ENCODE data around the gene PRPSAP2.
"Not testable (repeated sequence)": the region's sequence is repeated elsewhere in the genome, so short reads cannot be mapped to it uniquely, and the experiment has no call there.

Gene PRPSAP2

DNA sequence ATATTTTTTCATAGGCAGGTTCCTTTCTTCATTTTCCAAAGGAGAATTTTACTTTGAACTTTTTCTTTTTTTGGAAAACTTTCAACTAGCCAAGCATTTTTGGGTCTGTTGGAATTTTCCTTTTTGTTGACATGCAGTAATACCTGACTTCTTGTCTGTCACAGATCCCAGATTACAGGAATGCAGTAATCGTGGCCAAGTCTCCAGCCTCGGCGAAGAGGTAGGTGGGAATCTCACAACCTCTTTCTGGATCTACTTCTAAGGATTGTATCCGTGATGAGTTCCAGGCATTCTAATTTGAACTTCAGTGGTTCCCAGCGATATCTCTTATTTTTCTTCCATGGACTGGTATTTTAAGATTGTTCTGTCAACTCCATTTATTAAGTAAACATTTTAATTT, 31.7 kb downstream of the PRPSAP2 start:
- no peak for DNase-seq (ENCODE audit: low read depth)

DNA sequence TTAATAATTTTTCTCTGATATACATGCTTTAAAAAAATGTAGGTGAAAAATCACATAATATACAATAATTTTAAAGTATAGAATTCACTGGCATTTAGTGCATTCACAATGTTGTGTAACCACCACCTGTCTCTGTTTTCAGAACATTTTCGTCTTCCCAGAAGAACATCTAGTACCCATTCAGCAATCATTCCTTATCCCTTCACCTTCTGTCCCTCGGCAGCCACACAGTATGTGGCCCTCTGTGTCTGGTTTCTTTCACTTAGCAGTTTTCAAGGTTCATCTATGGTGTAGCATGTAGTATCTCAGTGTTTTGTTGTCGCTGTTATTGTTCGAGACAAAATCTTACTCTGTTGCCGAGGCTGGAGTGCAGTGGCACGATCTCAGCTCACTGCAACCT, 33.6 kb downstream of the PRPSAP2 start:
- no peak for DNase-seq (ENCODE audit: low read depth)

DNA sequence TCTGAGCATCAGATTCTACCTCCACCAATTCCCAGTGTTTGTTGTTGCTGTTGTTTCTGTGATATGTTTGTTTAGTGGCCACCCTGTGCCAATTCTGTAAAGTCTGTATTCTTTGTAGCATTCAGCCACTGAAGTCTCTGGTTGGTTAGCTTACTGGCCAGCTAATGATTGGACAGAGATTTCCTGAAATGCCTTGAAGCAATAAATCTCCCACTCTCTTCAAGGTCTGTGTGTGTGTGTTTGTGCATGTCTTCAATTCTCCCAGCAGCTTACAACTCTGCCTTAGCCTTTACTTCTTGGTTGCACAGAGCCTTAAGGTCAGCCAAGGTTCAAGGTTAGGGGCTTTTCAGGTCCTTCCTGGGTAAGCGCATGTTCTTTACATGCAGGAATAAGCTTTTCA, 38.2 kb downstream of the PRPSAP2 start:
- DNase-seq (ENCODE audit: low read depth) = no peak

DNA sequence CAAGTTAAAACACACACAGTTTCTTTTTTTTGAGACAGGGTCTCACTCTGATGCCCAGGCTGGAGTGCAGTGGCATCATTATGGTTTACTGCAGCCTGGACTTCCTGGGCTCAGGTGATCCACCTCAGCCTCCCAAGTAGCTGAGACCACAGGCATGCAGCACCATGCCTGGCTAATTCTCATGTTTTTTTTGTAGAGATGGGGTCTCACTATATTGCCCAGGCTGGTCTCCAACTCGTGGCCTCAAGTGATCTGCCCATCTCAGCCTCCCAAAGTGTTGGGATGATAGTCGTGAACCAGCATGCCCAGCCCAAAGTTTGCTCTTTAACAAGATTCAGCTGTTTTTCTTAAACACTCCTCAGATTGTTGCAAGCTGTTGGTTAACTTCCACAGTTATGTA, 39.0 kb downstream of the PRPSAP2 start:
- no peak for DNase-seq (ENCODE audit: low read depth)

DNA sequence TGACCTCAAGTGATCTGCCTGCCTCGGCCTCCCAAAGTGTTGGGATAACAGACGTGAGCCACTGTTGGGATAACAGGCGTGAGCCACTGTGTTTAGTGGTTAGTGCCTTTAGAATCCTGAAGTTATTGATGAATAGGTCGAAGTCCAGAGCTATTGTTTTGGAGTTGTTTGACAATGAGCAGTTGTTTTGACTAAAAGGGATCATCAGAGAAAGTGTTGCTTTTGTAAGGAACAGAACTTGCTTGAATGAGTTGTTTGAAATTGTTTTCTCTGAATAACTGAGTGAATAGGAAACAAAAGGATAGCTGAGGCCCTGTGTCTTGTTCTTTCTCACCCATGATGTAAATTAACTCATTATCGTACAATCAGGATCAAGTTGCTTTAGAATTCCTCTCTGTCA, 46.6 kb downstream of the PRPSAP2 start:
- no peak for DNase-seq (ENCODE audit: low read depth)

DNA sequence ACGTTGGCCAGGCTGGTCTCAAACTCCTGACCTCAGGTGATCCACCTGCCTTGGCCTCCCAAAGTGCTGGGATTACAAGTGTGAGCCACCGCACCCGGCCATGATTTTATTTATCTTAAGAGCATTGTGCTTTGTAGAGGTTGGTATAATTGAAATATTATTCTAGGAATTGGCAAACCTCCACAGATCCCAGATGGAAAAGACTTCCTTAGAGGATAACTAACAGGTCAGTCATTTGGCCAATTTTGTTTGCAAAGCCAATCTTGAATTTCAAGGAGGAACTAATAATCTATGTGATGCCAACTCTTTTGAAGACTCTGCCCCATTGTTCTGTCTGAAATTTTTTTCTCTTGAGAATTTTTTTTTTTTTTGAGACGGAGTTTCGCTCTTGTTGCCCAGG, 47.3 kb downstream of the PRPSAP2 start:
- DNase-seq (ENCODE audit: low read depth) = no peak

DNA sequence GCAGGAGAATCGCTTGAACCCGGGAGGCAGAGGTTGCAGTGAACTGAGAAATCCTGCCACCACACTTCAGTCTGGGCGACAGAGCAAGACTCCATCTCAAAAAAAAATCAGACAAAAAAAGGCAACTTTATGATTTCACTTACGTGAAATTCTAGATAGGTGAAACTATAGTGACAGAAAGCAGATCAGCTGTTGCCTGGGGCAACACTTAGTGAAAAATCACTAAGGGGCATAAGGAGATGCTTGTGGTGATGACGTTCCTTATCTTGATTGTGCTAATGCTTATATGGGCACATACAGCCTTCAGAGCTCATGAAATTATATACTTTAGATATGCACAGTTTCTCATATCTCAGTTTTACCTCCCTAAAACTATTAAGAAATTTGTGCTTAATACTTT, 52.4 kb downstream of the PRPSAP2 start:
- no peak for DNase-seq (ENCODE audit: low read depth)

DNA sequence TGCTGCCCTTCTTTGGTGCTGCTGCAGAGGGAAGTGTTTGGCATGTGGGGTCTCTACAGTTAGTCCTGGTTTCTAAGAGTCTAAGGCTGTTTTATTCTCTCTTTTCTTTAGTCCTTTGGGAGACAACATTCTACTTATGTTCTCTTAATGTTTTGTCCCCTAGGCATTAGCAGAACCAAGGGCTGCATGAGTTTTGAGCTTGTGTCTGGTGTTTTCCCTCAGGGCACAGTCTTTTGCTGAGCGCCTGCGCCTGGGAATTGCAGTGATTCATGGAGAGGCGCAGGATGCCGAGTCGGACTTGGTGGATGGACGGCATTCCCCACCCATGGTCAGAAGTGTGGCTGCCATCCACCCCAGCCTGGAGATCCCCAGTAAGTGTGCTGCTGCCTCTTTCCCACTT, 53.0 kb downstream of the PRPSAP2 start:
- DNase-seq (ENCODE audit: low read depth) = no peak

DNA sequence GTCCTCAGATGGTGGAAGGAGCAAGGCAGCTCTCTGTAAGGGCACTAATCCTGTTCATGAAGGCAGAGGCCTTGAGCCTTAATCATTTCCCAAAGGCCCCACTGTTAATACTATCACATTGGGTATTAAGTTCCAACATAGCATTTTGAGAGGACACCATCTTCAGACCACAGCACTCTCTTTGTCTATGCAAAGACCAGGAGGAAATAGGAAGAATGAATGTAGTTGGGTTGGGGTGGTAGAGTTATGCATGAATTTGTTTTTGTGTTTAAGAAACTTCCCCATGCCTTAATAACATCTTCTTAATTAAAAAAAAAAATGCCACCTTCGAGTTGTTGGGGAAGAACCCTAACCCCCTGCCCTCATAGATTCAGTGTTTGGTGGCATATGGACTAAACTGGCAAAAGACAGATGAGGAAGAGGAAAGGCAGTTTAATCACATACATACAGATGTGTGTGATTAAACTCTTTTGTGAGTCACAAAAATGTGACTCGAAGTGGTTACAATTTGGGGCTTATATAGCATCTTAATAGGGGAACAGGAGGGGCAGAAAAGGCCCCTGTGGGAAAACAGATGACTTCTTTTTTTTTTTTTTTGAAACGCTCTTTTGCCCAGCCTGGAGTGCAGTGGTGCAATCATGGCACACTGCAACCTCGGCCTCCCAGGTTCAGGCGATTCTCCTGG, 59.0 kb downstream of the PRPSAP2 start:
- DNase-seq (ENCODE audit: low read depth) = no peak

DNA sequence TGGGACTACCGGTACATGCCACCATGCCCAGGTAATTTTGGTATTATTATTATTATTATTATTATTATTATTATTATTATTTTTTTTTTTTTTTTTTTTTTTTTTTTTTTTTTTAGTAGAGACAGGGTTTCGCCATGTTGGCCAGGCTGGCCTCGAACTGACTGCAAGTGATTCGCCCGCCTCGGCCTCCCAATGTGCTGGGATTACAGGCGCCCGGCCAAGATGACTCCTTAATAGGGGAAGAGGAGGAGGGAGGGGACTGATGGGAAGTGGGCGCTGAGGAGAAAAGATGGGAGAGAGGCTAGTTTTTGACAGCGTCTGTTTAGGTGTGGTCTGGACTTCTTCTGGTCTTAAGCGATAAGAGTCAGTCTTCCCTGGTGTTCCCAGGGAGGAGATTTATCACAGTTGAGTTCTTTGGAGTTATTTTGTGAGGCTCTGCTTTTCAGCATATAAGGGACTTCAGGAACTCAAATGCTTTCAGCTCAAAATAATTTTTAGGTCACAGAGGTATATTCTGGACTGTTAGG, 59.6 kb downstream of the PRPSAP2 start:
- no peak for DNase-seq (ENCODE audit: low read depth)

DNA sequence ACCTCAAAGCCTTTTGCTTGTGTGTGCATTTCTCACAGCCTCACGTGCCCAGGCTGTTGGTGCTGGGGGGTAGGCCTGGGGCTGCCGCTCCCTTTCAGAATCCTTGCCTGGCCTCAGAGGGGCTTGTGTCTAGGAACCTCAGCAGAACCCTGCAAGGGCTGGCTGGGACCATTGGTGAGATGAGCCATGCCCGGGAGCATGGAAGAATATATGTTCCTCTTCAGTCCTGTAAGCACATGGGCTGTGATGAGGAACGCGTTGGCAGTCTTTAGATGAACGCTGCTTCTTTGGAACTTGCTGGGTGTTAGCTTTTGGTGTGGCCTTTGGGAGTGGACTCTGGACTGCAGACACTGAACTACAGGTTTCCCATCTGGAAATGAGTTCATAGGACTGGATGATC, 62.0 kb downstream of the PRPSAP2 start:
- DNase-seq (ENCODE audit: low read depth) = no peak

DNA sequence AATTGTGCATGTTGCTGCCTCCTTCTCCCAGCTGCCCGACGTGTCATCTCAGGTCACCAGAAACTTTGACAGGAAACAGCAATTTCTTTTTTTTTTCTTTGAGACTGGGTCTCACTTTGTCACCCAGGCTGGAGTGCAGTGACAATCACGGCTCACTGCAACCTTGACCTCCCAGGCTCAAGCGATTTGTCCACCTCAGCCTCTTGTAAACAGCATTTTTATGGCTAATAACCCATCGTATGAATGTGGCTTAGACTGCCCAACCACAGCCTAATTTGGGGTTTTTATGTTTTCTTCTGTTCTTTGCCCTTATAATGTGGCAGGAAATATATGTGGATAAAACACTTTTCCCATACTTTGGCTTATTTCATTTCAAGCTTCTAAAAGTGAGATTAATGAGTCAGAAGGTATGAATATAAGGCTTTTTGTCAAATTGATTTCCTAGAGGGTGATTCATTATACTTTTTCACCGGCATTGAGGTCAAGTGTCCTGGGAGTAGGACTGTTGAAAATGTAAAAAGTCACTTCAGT, 63.0 kb downstream of the PRPSAP2 start:
- no peak for DNase-seq (ENCODE audit: low read depth)

DNA sequence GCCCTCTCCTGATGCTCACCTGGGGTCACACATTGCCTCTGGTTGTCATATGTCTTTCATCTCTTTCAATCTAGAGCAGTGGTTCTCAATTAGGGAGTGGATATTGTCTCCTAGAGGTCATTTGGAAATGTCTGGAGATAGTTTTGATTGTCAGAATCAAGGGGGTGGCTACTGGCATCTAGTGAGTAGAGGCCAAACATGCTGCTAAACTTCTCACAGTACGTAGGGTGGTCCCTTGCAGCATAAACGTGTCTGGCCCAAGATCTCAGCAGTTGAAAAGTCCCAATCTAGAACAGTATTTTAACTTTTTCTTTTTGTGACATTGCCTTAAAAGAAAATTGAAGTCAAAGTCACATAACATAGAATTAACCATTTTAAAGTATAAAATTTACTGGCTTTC, 63.6 kb downstream of the PRPSAP2 start:
- DNase-seq (ENCODE audit: low read depth) = no peak

DNA sequence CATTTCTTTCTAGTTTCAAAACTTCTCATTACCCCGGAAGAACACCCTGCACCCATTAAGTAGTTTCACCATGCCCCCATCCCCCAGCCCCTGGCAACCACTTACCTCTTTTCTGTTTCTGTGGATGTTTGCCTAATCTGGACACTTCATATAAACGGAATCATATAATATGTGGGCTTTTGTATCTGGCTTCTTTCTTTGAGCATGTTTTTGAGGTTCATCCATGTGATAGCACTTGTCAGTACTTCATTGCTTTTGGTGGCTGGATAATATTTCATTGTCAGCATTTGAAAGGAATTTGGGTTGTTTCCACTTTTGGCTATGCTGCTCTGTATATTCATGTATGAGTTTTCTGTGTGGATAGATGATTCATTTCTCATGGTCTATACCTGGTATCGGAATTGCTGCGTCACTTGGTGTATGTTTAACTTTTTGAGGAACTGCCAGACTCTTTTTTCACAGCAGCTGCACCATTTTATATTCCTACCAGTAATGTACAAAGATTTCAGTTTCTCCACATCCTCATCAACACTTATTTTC, 64.1 kb downstream of the PRPSAP2 start:
- DNase-seq (ENCODE audit: low read depth) = no peak

DNA sequence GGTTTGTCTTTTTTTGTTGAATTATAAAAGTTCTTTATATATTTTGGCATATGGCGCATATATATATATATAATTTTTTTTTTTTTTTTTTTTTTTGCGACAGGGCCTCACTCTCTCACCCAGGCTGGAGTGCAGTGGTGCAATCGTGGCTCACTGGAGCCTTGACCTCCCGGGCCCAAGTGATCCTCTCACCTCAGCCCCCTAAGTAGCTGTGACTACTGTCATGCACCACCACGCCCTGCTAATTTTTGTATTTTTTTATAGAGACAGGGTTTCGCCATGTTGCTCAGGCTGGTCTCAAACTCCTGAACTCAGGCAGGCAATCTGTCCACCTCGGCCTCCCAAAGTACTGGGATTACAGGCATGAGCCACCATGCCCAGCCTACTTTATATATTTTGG, 64.7 kb downstream of the PRPSAP2 start:
- DNase-seq (ENCODE audit: low read depth) = not testable (repeated sequence)

DNA sequence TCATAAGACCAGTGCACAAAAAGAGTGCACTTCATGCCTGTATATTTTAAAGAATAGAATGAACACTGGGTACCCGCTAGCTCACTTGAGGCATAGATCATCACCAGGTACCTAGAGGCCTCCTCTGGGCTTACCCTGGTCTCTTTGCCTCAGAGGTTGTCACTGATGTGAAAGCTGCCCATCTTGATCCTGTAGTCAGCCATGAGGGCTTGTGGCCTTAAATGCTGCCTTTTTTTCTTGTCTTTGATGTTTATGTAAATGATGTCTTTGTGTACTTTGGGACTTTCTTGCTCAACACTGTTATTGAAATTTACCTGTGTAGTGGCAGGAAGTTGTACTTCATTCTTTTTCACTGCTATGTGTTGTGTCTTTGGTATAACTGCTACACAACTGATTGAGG, 67.3 kb downstream of the PRPSAP2 start:
- no peak for DNase-seq (ENCODE audit: low read depth)

DNA sequence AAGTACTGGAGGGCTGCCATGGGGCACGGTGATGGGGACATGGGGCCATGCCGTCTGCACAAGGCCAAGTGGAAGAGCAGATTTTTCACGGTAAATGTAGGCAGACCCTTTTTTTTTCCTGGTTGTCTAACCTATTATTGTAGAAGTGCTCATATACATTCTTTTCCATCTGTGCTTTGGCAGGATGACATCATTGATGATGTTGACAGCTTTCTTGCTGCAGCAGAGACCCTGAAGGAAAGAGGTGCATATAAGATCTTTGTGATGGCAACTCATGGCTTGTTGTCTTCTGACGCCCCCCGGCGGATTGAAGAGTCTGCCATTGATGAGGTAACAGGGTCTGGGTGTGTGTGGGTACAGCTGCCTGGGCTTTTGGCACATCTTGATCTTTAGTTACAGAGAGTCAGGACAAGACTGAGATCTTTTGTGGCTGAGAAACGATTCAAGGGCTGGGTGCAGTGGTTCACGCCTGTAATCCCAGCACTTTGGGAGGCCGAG, 70.7 kb downstream of the PRPSAP2 start:
- DNase-seq (ENCODE audit: low read depth) = no peak

DNA sequence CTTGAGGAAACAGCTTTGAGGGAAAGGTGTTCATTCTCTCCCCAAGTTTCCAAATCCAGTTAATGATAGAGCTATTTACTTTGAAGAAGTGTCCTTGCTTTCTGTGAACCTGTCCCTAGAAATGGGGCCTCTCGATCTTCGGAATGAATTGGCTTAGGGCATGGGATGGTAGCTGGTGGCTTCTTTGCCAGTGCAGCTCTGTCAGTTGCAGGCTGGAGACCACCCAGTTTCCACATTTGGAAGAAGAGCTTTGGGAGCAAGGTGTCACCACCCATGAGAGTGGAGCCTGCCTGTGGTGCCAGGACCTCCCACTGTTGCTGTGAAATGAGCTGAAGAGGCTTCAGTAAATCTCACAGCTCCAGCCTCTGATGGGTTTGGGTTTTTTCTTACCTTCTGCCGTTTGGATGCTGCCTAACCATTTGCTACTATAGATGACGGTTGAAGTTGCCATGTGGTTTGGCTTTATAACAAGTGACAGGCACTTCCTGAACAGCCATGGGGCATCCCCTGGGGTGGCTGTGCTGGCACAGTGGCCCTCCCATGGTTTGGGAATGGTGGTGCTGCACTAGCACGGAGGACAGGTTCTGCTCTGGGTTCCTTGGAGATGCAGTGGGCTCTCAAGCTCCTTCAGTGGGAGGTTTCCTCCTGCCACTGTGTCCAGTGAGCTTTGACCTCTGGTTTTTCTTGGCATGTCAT, 74.6 kb downstream of the PRPSAP2 start:
- no peak for DNase-seq (ENCODE audit: low read depth)

DNA sequence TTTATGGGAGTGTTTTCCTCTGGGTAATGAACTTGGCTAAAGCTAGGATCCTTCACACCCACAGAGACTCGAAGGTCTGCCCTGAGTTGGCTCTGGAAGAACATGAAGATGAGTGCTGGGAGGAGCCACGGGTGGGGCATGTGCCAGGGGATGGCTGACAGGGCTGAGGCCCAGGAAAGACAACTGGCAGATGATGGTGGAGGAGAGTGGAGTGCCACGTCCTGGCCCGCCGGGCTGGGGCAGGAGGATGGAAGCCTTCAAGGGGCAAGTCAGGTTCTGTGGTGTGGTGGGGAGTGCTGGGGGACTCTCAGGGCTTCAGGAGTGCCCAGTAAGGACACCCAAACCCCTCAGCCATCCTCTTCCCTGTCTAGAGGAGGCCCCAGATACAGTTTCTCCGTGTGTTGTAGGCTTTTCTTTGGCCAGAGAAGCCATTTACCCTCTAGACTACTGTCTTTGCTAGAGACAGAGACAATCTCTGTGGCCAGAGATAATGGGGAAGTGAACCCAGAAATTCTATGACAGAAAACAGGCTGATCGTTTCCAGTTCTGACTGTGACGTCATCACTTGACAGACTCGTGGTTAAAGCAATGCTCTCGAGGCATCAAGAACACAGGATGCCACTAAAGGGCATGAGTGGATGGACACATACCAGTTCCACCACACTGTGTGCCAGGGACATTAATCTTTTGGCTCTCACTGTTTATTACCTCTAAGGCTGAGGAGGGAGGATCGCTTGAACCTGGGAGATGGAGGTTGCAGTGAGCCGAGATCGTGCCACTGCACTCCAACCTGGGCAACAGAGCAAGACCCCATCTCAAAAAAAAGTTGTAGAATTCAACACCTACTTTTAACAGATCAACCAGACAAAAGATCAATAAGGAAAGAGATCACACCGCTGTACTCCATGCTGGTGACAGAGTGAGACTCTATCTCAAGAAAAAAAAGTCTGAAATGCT, 75.4 kb downstream of the PRPSAP2 start:
- no peak for DNase-seq (ENCODE audit: low read depth)

DNA sequence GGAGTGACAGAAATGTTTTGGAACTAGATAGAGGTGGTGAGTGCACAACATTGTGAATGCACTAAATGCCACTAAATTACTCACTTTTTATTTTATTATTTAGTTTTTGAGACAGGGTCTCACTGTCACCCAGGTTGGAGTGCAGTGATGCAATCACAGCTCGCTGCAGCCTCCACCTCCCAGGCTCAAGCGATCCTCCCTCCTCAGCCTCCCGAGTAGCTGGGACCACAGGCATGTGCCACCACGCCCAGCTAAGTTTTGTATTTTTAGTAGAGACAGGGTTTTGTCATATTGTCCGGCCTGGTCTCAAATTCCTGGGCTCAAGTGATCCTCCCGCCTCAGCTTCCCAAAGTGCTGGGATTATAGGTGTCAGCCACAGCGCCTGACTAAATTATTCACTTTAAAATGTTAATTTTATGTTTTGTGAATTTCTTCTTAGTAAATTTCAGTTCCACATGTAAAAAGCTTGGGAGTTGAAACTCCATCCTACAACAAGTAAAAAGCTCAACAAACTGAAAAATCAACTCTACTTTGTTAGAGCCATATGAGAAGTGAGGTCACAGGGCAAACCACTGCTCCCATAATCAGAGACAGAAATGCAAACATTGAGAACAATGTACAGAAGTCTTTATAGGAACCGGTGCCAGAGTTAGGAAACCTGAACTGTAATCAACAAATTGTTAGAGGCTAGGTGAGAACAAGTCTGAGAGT, 80.2 kb downstream of the PRPSAP2 start:
- DNase-seq (ENCODE audit: low read depth) = no peak

DNA sequence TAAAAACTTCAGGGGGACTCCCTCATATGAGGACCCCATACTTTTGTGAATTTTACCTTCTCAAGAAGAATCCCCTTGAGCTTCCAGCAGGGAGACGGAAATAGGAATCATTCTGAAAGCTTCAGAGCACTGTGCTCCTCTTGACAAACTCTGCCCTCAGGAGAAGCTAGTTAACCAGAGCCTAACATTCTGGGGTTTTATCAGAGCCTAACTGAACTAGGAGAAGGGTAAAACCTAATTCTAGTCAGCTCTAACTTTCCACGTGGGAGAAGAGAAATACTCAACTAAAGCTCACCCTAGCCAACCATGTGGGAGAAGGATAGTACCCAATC, 80.7 kb downstream of the PRPSAP2 start:
- no peak for DNase-seq (ENCODE audit: low read depth)
